Measurements from ENCODE around the gene CILP.
A peak's percentile ranks its signal among the peaks of the same experiment; 100 is the strongest.

The CILP gene

GRCh38 chr15:65221697-65222096 lies 10.4 kb upstream of the CILP start:
- no peak for DNase-seq (ENCODE audit: low read depth)

- no peak for DNase-seq (ENCODE audit: low read depth)
These were observed 7.9 kb upstream of the CILP start for GRCh38 chr15:65219137-65219536.

GRCh38 chr15:65217526-65218482 lies 6.5 kb upstream of the CILP start:
- DNase-seq (ENCODE audit: low read depth): no peak

GRCh38 chr15:65215496-65215895 lies 4.2 kb upstream of the CILP start:
- no peak for DNase-seq (ENCODE audit: low read depth)

- no peak for DNase-seq (ENCODE audit: low read depth)
These were observed 2.7 kb upstream of the CILP start for GRCh38 chr15:65214010-65214409.

- DNase-seq (ENCODE audit: low read depth): no peak
These were observed 2.0 kb upstream of the CILP start for GRCh38 chr15:65213241-65213640.

- peak; percentile 28 for DNase-seq (ENCODE audit: low read depth)
These were observed 824 bp upstream of the CILP start for GRCh38 chr15:65212097-65212496.

GRCh38 chr15:65211482-65211982 lies 259 bp upstream of the CILP start:
- DNase-seq (ENCODE audit: low read depth): no peak

- DNase-seq (ENCODE audit: low read depth): no peak
These were observed 1.3 kb downstream of the CILP start for GRCh38 chr15:65209701-65210643.

GRCh38 chr15:65208647-65209046 lies 2.6 kb downstream of the CILP start:
- DNase-seq (ENCODE audit: low read depth): no peak

GRCh38 chr15:65207280-65207840 lies 3.9 kb downstream of the CILP start:
- DNase-seq (ENCODE audit: low read depth): no peak

GRCh38 chr15:65206750-65207149 lies 4.5 kb downstream of the CILP start:
- DNase-seq (ENCODE audit: low read depth): no peak

- no peak for DNase-seq (ENCODE audit: low read depth)
These were observed 6.2 kb downstream of the CILP start for GRCh38 chr15:65204931-65205660.

GRCh38 chr15:65204236-65204930 lies 6.9 kb downstream of the CILP start:
- no peak for DNase-seq (ENCODE audit: low read depth)

GRCh38 chr15:65201918-65202317 lies 9.4 kb downstream of the CILP start:
- DNase-seq (ENCODE audit: low read depth): no peak

- no peak for DNase-seq (ENCODE audit: low read depth)
These were observed 12.7 kb downstream of the CILP start for GRCh38 chr15:65198571-65198970.

- no peak for DNase-seq (ENCODE audit: low read depth)
These were observed 14.0 kb downstream of the CILP start for GRCh38 chr15:65197337-65197645.

- DNase-seq (ENCODE audit: low read depth): no peak
These were observed 14.5 kb downstream of the CILP start for GRCh38 chr15:65196637-65197336.

- DNase-seq (ENCODE audit: low read depth): no peak
These were observed 15.7 kb downstream of the CILP start for GRCh38 chr15:65195548-65195923.

GRCh38 chr15:65194826-65195547 lies 16.3 kb downstream of the CILP start:
- DNase-seq (ENCODE audit: low read depth): no peak
